ENCODE results near the gene ALDH3B1.

GRCh38 chr11:68053117-68053516 is 43.0 kb downstream of the ALDH3B1 start:
- TF ChIP-seq CTCF (conservative IDR thresholded peaks at IDR 0.05), result no peak
- no peak for TF ChIP-seq ZFX (IDR thresholded peaks at IDR 0.05)
